Astrocyte of the cerebellum (primary cell): ENCODE results near the gene TEX51.

Experiments
- DNase-seq: peaks from one replicate; pipeline ENCODE4 v3.0.0-alpha.2; 2011; ENCODE audit warnings: low read depth
- H3K4me3 ChIP-seq: 2 replicates; pipeline ENCODE4 v1.5.1; 2011; ENCODE audit warnings: mild to moderate bottlenecking, low read depth, low read length, moderate library complexity
- in situ Hi-C: cut with HindIII; loops from 2 replicates; pipeline ENCODE4 v1.10.0; 2017; ENCODE audit warnings: low sequenced_read_pairs
- TF ChIP-seq, protein P1 (sequence below): IDR thresholded peaks from 2 replicates; pipeline ENCODE4 v1.5.1; 2012; ENCODE audit warnings: low read length, low read depth, moderate library complexity, mild to moderate bottlenecking; ENCODE audit errors: missing control alignments

TEX51 gene

DNA sequence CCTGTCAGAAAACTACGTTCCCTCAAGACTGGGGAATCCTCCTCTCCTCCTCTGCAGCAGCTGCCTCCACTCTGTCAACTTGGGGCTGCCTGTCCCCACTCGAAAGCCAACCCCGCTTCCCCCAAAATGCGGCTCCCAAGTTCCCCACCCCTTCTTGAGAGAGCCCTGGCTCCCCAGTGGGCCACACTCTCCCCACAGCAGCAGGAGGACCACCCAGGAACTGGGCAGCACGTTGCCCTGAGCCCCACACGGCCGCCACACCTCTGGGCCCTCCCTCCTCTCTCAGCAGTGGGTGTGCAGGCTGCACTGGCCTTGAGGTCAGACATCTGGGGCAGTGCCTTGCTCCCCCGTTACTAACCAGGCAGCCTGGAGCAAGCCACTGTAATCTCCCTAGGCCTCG, 9.6 kb upstream of the TEX51 start:
- TF ChIP-seq, protein P1, sequence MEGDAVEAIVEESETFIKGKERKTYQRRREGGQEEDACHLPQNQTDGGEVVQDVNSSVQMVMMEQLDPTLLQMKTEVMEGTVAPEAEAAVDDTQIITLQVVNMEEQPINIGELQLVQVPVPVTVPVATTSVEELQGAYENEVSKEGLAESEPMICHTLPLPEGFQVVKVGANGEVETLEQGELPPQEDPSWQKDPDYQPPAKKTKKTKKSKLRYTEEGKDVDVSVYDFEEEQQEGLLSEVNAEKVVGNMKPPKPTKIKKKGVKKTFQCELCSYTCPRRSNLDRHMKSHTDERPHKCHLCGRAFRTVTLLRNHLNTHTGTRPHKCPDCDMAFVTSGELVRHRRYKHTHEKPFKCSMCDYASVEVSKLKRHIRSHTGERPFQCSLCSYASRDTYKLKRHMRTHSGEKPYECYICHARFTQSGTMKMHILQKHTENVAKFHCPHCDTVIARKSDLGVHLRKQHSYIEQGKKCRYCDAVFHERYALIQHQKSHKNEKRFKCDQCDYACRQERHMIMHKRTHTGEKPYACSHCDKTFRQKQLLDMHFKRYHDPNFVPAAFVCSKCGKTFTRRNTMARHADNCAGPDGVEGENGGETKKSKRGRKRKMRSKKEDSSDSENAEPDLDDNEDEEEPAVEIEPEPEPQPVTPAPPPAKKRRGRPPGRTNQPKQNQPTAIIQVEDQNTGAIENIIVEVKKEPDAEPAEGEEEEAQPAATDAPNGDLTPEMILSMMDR: no peak
- no peak overlapping the region for H3K4me3 ChIP-seq
- no peak for DNase-seq
- in situ Hi-C loops: no loop called here

- H3K4me3 ChIP-seq: no peak overlapping the region
- DNase-seq: no peak
- in situ Hi-C loops: no loop called here
- TF ChIP-seq, protein P1: no peak
Measured at GRCh38 chr2:126889496-126890135, 9.1 kb upstream of the TEX51 start.

DNA sequence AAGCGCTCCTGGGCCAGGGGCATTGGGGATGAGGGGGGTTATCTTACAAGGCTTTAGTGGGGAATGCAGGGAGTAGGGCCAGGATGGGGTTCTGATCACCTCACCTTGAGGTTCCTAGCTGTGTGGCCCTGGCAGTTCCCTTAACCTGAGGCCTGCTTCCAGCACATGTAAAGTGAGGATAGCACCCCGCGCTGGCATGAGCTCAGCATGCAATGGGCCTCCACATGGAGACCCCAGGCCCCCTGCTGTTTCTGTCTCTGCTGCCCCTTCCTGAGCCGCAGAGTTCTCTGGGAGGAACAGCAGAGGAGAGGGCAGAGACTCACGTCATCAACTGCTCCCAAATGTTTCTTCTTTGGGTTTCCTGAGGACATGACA, 8.6 kb upstream of the TEX51 start:
- no peak overlapping the region for H3K4me3 ChIP-seq
- in situ Hi-C loops: no loop called here
- TF ChIP-seq, protein P1: no peak
- DNase-seq: no peak

GRCh38 chr2:126890551-126891450, 7.9 kb upstream of the TEX51 start:
- no peak for DNase-seq
- in situ Hi-C loops: no loop called here
- no peak overlapping the region for H3K4me3 ChIP-seq
- TF ChIP-seq, protein P1: no peak

GRCh38 chr2:126891681-126892500, 6.8 kb upstream of the TEX51 start:
- in situ Hi-C loops: no loop called here
- TF ChIP-seq, protein P1: no peak
- no peak for DNase-seq
- no peak overlapping the region for H3K4me3 ChIP-seq

DNA sequence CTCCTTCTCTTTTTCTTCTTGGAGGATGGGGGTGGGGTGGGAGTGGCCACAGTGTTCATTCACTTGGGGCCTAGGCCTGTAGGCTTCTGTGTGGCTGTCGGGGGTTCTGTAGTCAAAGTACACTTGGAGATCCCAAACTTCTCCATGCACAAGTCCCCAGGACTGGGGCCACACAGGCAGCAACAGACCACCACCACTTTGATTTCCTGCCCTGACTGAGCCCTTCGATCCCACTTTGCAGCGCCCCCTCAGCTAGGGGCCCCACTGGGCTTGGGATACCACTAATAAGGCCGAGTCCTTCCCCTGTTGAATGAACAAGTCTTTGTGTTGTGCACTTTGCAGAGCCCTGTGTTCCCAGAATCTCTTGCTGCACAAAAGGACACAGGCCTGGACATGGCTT, 5.5 kb upstream of the TEX51 start:
- H3K4me3 ChIP-seq: no peak overlapping the region
- DNase-seq: no peak
- in situ Hi-C loops: no loop called here
- TF ChIP-seq, protein P1: no peak
